Measurements from ENCODE around the gene INSIG1.

DNA sequence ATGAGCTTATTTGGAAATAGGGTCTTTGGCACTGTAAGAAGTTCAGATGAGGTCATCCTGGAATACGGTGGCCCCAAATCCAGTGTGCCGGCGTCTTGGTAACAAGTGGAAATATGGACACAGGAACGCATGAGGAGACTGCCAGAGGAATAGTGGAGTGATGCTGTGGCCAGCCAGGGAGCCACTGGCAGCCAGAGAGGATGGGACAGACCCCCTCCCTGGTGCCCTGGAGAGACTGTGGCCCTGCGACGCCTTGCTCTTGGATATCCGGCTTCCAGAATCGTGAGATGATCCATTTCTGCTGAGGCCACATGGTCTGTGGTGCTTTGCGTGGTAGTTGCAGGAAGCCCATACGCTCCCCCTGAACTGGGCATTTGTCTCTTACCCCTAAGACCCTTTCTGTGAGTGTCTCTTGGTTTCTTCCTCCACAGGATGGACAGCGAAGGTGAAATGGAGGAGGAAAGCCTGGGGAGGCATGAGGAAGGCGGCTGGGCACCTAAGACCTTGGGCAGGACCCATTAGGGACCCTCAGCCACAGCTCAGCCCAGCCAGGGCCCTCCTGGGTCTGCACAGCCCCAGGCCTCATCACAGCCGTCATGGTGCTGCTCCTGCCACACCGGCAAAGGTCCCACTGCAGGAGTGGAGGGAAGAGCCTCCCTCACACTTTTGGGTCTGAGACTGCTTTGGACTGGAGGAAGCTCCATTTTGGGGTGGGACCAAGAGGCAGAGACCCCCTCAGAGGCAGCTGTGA lies 53.6 kb downstream of the INSIG1 start:
- TF ChIP-seq CTCF (conservative IDR thresholded peaks at IDR 0.05; ENCODE audit: low read depth, low read length): no peak
- no peak for TF ChIP-seq EZH2 (IDR thresholded peaks at IDR 0.05; ENCODE audit: borderline replicate concordance, low read depth, low read length, poor library complexity, severe bottlenecking)
